Hindlimb muscle (tissue), 1 donor: ENCODE results near the gene PGRMC2. TPM values are rescaled to one million over a fixed set of nuclear protein-coding genes. Genes with fewer than 3 reads are reported as not detected.

Experiments used
- DNase-seq: peaks from one replicate; pipeline ENCODE4 v3.0.0-alpha.2; 2013
- polyA plus RNA-seq: library from polyadenylated mRNA; unstranded; fragments of 120-200 nt; gene quantifications from one replicate; pipeline ENCODE4 v1.2.1, GENCODE V29; 2013; ENCODE audit not compliant: insufficient read length

The PGRMC2 gene
- polyA plus RNA-seq, 1 donor, result 61.7 TPM

GRCh38 chr4:128298852-128299251 lies 11.2 kb upstream of the PGRMC2 start:
- no peak for DNase-seq

- DNase-seq, result no peak
Measured at GRCh38 chr4:128298146-128298758, 10.6 kb upstream of the PGRMC2 start.

- DNase-seq, result no peak
Measured at GRCh38 chr4:128295255-128295654, 7.6 kb upstream of the PGRMC2 start.

GRCh38 chr4:128294464-128294863 lies 6.9 kb upstream of the PGRMC2 start:
- no peak for DNase-seq

GRCh38 chr4:128292349-128292748 lies 4.7 kb upstream of the PGRMC2 start:
- DNase-seq, result no peak

- DNase-seq, result no peak
Measured at GRCh38 chr4:128291096-128291495, 3.5 kb upstream of the PGRMC2 start.

GRCh38 chr4:128290526-128290925 lies 2.9 kb upstream of the PGRMC2 start:
- no peak for DNase-seq

GRCh38 chr4:128289523-128290158 lies 2.0 kb upstream of the PGRMC2 start:
- no peak for DNase-seq

GRCh38 chr4:128288689-128289106 lies 1.1 kb upstream of the PGRMC2 start:
- DNase-seq, result no peak

GRCh38 chr4:128287871-128288688 lies 467 bp upstream of the PGRMC2 start:
- peak; percentile 100 for DNase-seq

GRCh38 chr4:128286474-128287058 lies 1.0 kb downstream of the PGRMC2 start:
- DNase-seq, result no peak

GRCh38 chr4:128285085-128285997 lies 2.3 kb downstream of the PGRMC2 start:
- DNase-seq, result no peak

- DNase-seq, result no peak
Measured at GRCh38 chr4:128284317-128284716, 3.3 kb downstream of the PGRMC2 start.

- DNase-seq, result no peak
Measured at GRCh38 chr4:128283071-128283470, 4.5 kb downstream of the PGRMC2 start.

GRCh38 chr4:128282516-128282915 lies 5.1 kb downstream of the PGRMC2 start:
- DNase-seq, result no peak

- DNase-seq, result no peak
Measured at GRCh38 chr4:128281354-128281753, 6.3 kb downstream of the PGRMC2 start.

GRCh38 chr4:128279624-128280225 lies 7.9 kb downstream of the PGRMC2 start:
- no peak for DNase-seq

GRCh38 chr4:128277856-128278255 lies 9.8 kb downstream of the PGRMC2 start:
- DNase-seq, result no peak

- no peak for DNase-seq
Measured at GRCh38 chr4:128275346-128275745, 12.3 kb downstream of the PGRMC2 start.

GRCh38 chr4:128271551-128271950 lies 16.1 kb downstream of the PGRMC2 start:
- no peak for DNase-seq

- no peak for DNase-seq
Measured at GRCh38 chr4:128268970-128269369, 18.6 kb downstream of the PGRMC2 start.

- no peak for DNase-seq
Measured at GRCh38 chr4:128267745-128268144, 19.9 kb downstream of the PGRMC2 start.
